Myocyte (in vitro differentiated cells): Measurements from ENCODE around the gene AP3B1. TPM values are rescaled to one million over a fixed set of nuclear protein-coding genes. Genes with fewer than 3 reads are reported as not detected.

Experiments used
- DNase-seq: peaks from one replicate; pipeline ENCODE4 v3.0.0-alpha.2; 2012; ENCODE audit warnings: low read depth
- total RNA-seq: library from RNA; depleted of rRNA; stranded (reverse); fragments of >200 nt; gene quantifications from 2 replicates; pipeline ENCODE4 v1.2.3, GENCODE V29; 2014

AP3B1 gene
- total RNA-seq, 1 donor from 2014 or later, result 50.0 TPM

- no peak for DNase-seq
These were observed 288.0 kb downstream of the AP3B1 start for GRCh38 chr5:78006449-78006848.

- no peak for DNase-seq
These were observed 289.3 kb downstream of the AP3B1 start for GRCh38 chr5:78005021-78005785.

GRCh38 chr5:78004559-78004958 is 289.9 kb downstream of the AP3B1 start:
- DNase-seq, result no peak

- no peak for DNase-seq
These were observed 290.6 kb downstream of the AP3B1 start for GRCh38 chr5:78003919-78004318.

- no peak for DNase-seq
These were observed 291.0 kb downstream of the AP3B1 start for GRCh38 chr5:78003450-78003849.

- DNase-seq, result no peak
These were observed 291.8 kb downstream of the AP3B1 start for GRCh38 chr5:78002690-78003089.

GRCh38 chr5:78001197-78001596 is 293.3 kb downstream of the AP3B1 start:
- no peak for DNase-seq

GRCh38 chr5:78000191-78000590 is 294.3 kb downstream of the AP3B1 start:
- DNase-seq, result no peak

- DNase-seq, result no peak
These were observed 295.1 kb downstream of the AP3B1 start for GRCh38 chr5:77999399-77999798.

- DNase-seq, result no peak
These were observed 297.6 kb downstream of the AP3B1 start for GRCh38 chr5:77996943-77997342.

GRCh38 chr5:77995793-77996409 is 298.6 kb downstream of the AP3B1 start:
- DNase-seq, result peak; percentile 67

GRCh38 chr5:77994943-77995342 is 299.6 kb downstream of the AP3B1 start:
- DNase-seq, result no peak

- peak; percentile 71 for DNase-seq
These were observed 300.6 kb downstream of the AP3B1 start for GRCh38 chr5:77993855-77994318.

GRCh38 chr5:77993141-77993854 is 301.2 kb downstream of the AP3B1 start:
- DNase-seq, result no peak

GRCh38 chr5:77991084-77991483 is 303.4 kb downstream of the AP3B1 start:
- DNase-seq, result no peak

GRCh38 chr5:77990020-77990419 is 304.5 kb downstream of the AP3B1 start:
- no peak for DNase-seq

- no peak for DNase-seq
These were observed 306.5 kb downstream of the AP3B1 start for GRCh38 chr5:77987988-77988387.

GRCh38 chr5:77987331-77987730 is 307.2 kb downstream of the AP3B1 start:
- no peak for DNase-seq

GRCh38 chr5:77986261-77986660 is 308.2 kb downstream of the AP3B1 start:
- no peak for DNase-seq

- DNase-seq, result no peak
These were observed 309.3 kb downstream of the AP3B1 start for GRCh38 chr5:77985247-77985646.

GRCh38 chr5:77984587-77984986 is 309.9 kb downstream of the AP3B1 start:
- no peak for DNase-seq
